GM12878 (cell line): ENCODE data around the gene BBLN. TPM values are rescaled to one million over a fixed set of nuclear protein-coding genes. Genes with fewer than 3 reads are reported as not detected.
A peak's percentile ranks its signal among the peaks of the same experiment; 100 is the strongest.

Experiments used
- BCLAF1 ChIP-seq: fragments of 450-650 bp; IDR thresholded peaks from 2 replicates; pipeline ENCODE4 v1.6.1; 2017; ENCODE audit warnings: antibody characterized with exemption, mild to moderate bottlenecking, moderate library complexity
- CREM ChIP-seq: IDR thresholded peaks from 2 replicates; pipeline ENCODE4 v1.6.1; 2014; ENCODE audit warnings: antibody characterized with exemption, low read depth
- ETV6 ChIP-seq, 2 experiments: fragments of 450-650 bp in 1 of 2; IDR thresholded peaks in 1 of 2; conservative IDR thresholded peaks in 1 of 2; 2 replicates each; pipeline ENCODE4 v1.6.1; 2014; ENCODE audit warnings: antibody characterized with exemption in 1 of 2, borderline replicate concordance in 1 of 2, low read depth in 1 of 2, mild to moderate bottlenecking in 1 of 2, moderate library complexity in 1 of 2
- FOS ChIP-seq: IDR thresholded peaks from 3 replicates; pipeline ENCODE4 v1.6.1; 2011; ENCODE audit warnings: borderline replicate concordance; ENCODE audit not compliant: insufficient read length; ENCODE audit errors: extremely low read depth
- HCFC1 ChIP-seq: fragments of 150-350 bp; IDR thresholded peaks from 2 replicates; pipeline ENCODE4 v1.6.1; 2014; ENCODE audit warnings: low read length
- IKZF1 ChIP-seq: fragments of 450-650 bp; conservative IDR thresholded peaks from 2 replicates; pipeline ENCODE4 v1.6.1; 2017; ENCODE audit warnings: antibody characterized with exemption, mild to moderate bottlenecking
- IKZF2 ChIP-seq, 2 experiments: fragments of 450-650 bp; IDR thresholded peaks; 2 replicates each; pipeline ENCODE4 v1.6.1; 2017; ENCODE audit warnings: mild to moderate bottlenecking in 2 of 2, moderate library complexity in 2 of 2
- LARP7 ChIP-seq: fragments of 450-650 bp; IDR thresholded peaks from 2 replicates; pipeline ENCODE4 v1.6.1; 2017; ENCODE audit warnings: mild to moderate bottlenecking
- MTA3 ChIP-seq: IDR thresholded peaks from 2 replicates; pipeline ENCODE4 v1.6.1; 2012; ENCODE audit warnings: low read length, inconsistent platforms, borderline replicate concordance
- MYC ChIP-seq: IDR thresholded peaks from 2 replicates; pipeline ENCODE4 v1.6.1; 2011; ENCODE audit warnings: mild to moderate bottlenecking, low read length, moderate library complexity, inconsistent platforms; ENCODE audit not compliant: insufficient read depth, insufficient replicate concordance, insufficient read length, severe bottlenecking
- NFYA ChIP-seq: IDR thresholded peaks from 2 replicates; pipeline ENCODE4 v1.6.1; 2011; ENCODE audit warnings: low read depth, mild to moderate bottlenecking, low read length, improper control_type of control experiment, borderline replicate concordance
- NR2C2 ChIP-seq: IDR thresholded peaks from 2 replicates; pipeline ENCODE4 v1.6.1; 2011; ENCODE audit warnings: borderline replicate concordance, low read depth; ENCODE audit not compliant: control insufficient read depth, insufficient read length
- PKNOX1 ChIP-seq: fragments of 450-650 bp; IDR thresholded peaks from 2 replicates; pipeline ENCODE4 v1.6.1; 2016; ENCODE audit warnings: mild to moderate bottlenecking
- RAD21 ChIP-seq: IDR thresholded peaks from 2 replicates; pipeline ENCODE4 v1.6.1; 2011; ENCODE audit warnings: mild to moderate bottlenecking, low read depth, low read length, moderate library complexity; ENCODE audit not compliant: insufficient read depth
- RCOR1 ChIP-seq: conservative IDR thresholded peaks from 2 replicates; pipeline ENCODE4 v1.6.1; 2012; ENCODE audit warnings: low read depth, low read length, improper control_type of control experiment
- SMAD5 ChIP-seq: IDR thresholded peaks from 2 replicates; pipeline ENCODE4 v1.6.1; 2016; ENCODE audit warnings: antibody characterized with exemption, low read depth
- TCF3 ChIP-seq: IDR thresholded peaks from 2 replicates; pipeline ENCODE4 v1.6.1; 2012; ENCODE audit warnings: low read depth, mild to moderate bottlenecking, low read length, borderline replicate concordance; ENCODE audit not compliant: insufficient read depth
- USF2 ChIP-seq: IDR thresholded peaks from 2 replicates; pipeline ENCODE4 v1.6.1; 2011; ENCODE audit warnings: low read depth, low read length, improper control_type of control experiment, borderline replicate concordance
- ZBED1 ChIP-seq: IDR thresholded peaks from 2 replicates; pipeline ENCODE4 v1.6.1; 2016; ENCODE audit warnings: borderline replicate concordance
- ZBTB40 ChIP-seq: fragments of 450-650 bp; IDR thresholded peaks from 2 replicates; pipeline ENCODE4 v1.6.1; 2016; ENCODE audit warnings: mild to moderate bottlenecking, moderate library complexity, borderline replicate concordance
- ZNF207 ChIP-seq: fragments of 450-650 bp; IDR thresholded peaks from 2 replicates; pipeline ENCODE4 v1.6.1; 2014; ENCODE audit warnings: antibody characterized with exemption, mild to moderate bottlenecking, borderline replicate concordance
- polyA plus RNA-seq, 11 experiments: library from polyadenylated mRNA; depleted of rRNA in 4 of 11; unstranded in 6 of 11; stranded (reverse) in 5 of 11; fragments of >200 nt; fragmentation: Nextera tagmentation in 4 of 11; fragmentation: Illumina TruSeq in 1 of 11; extraction: Ambion mirVana in 4 of 11; extraction: Trizol in 1 of 11; gene quantifications; 1 replicate in 1 of 11; 2 replicates in 10 of 11; pipeline versions ENCODE4 v1.2.1 to v1.2.3, GENCODE V29; 2011 to 2016; ENCODE audit warnings: inconsistent platforms in 2 of 11, missing spikeins in 2 of 11, low read depth in 1 of 11
- total RNA-seq, 4 experiments: library from RNA; depleted of rRNA in 3 of 4; stranded (reverse); fragments of >200 nt in 3 of 4; fragmentation: Illumina TruSeq in 1 of 4; extraction: Trizol in 1 of 4; gene quantifications; 2 replicates each; pipeline versions ENCODE4 v1.2.1 to v1.2.3, GENCODE V29; 2013 to 2021

BBLN gene
- total and polyA plus RNA-seq, 10 of the 15 experiments (the other 5 are each of a cell fraction or from before 2014, with no cell fraction given): 3.8 to 194 (median 66.2) TPM

GRCh38 chr9:128191406-128192046, 31.5 kb downstream of the BBLN start, which contains the start of gene CIZ1 (continued):
- no peak for TF ChIP-seq ETV6 (conservative IDR thresholded peaks at IDR 0.05 in 1 of 2, IDR thresholded peaks at IDR 0.05 in 1 of 2; ENCODE audit: borderline replicate concordance in 1 of 2, low read depth in 1 of 2)
- no peak for TF ChIP-seq FOS
- no peak; the same call in 1 of the 2 replicates for TF ChIP-seq TCF3
- TF ChIP-seq MTA3: no peak
- no peak for TF ChIP-seq ZBED1
- no peak for TF ChIP-seq CREM
- peak; percentile 89; the same call in 1 of the 2 replicates for TF ChIP-seq LARP7
- peak; percentile 52 for TF ChIP-seq HCFC1
- TF ChIP-seq SMAD5: no peak
- TF ChIP-seq IKZF1: peak; percentile 91
- TF ChIP-seq IKZF2 (IDR thresholded peaks at IDR 0.05): peak; percentile 17 to 38; a peak in 2 of 4 replicates
- no peak for TF ChIP-seq PKNOX1
- no peak for TF ChIP-seq NFYA
- peak; percentile 69; the same call in 1 of the 2 replicates for TF ChIP-seq ZNF207
- peak; percentile 80 for TF ChIP-seq BCLAF1
- no peak for TF ChIP-seq USF2
- TF ChIP-seq ZBTB40: no peak; the same call in 1 of the 2 replicates
- TF ChIP-seq RAD21: 0 out of 2 replicates have a peak, but pooled peaks have one; percentile 5
- no peak for TF ChIP-seq MYC
- no peak for TF ChIP-seq NR2C2
- no peak for TF ChIP-seq RCOR1
